HG03469 (cell line): ENCODE measurements around the gene PDE4D.
"Not testable (repeated sequence)": the region's sequence is repeated elsewhere in the genome, so short reads cannot be mapped to it uniquely, and the experiment has no call there.

Experiments
- ATAC-seq: cut with Tn5 transposase; IDR thresholded peaks from one replicate; pipeline ENCODE4 v1.9.1; 2021; ENCODE audit warnings: mild to moderate bottlenecking, moderate library complexity, moderate number of reproducible peaks; ENCODE audit not compliant: unreplicated experiment

The PDE4D gene

GRCh38 chr5:59800347-59800893, 93.1 kb downstream of the PDE4D start:
- ATAC-seq, result no peak

- ATAC-seq, result peak; percentile 33
Observed at GRCh38 chr5:59799668-59800346, 93.7 kb downstream of the PDE4D start.

DNA sequence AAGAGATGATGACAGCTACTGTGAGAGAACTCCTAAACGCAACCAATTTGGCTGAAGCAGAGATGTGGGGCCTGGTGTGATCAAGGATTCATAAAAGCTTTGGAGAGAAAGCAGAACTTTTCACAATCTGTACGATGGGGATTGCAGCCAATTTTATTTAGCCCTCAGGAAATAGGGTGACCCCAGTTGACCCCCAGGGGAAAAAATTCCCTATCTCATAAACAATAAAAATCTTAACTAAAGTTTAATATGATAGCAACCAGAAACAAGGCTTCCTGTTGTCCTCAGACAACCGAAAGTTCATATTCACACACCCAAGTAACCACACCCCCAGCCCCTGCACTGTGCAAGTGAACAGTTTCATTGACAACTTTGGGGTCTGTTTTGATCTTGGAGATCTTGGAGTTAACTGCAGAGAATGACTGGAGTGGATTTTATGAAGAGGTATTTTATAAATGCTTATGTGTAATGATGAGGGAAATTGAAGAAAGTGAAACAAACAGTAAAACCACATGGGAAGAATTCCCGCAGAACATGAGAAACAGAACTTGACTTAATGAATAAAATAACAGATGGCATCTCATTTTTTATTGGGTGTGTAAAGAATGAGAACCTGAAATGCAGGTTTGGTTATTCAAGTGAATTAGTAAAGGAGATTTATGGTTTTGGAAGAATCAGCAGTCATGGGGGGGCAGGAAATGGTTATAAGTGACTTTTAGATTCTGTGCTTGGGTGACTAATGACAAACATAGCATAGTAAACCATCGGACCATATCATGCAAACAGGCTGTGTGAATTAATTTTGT, 94.5 kb downstream of the PDE4D start:
- ATAC-seq, result peak; percentile 57

- ATAC-seq, result no peak
Observed at GRCh38 chr5:59795141-59795540, 98.4 kb downstream of the PDE4D start.

GRCh38 chr5:59792983-59793585, 100.4 kb downstream of the PDE4D start:
- ATAC-seq, result no peak

DNA sequence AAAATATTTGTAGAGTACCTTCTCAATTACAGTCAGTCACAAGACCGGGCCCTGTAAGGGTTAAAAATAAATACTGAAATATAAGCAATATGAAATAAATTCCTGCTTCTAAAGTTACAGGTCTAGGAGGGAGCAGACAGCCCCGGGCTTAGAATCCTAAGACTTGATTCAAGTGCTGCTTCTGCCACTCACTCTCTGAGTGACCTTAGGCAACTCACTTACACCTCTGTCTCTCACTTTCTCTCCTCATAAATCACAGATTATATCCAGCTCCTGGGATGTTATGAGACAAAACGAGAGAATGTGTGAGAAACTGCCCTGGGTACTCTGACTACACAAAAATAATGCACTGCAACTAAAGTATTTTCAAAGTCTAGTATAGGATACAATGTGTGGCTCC, 101.9 kb downstream of the PDE4D start:
- ATAC-seq, result no peak

GRCh38 chr5:59790776-59791475, 102.6 kb downstream of the PDE4D start:
- no peak for ATAC-seq

GRCh38 chr5:59790376-59790775, 103.2 kb downstream of the PDE4D start:
- ATAC-seq, result peak; percentile 62

DNA sequence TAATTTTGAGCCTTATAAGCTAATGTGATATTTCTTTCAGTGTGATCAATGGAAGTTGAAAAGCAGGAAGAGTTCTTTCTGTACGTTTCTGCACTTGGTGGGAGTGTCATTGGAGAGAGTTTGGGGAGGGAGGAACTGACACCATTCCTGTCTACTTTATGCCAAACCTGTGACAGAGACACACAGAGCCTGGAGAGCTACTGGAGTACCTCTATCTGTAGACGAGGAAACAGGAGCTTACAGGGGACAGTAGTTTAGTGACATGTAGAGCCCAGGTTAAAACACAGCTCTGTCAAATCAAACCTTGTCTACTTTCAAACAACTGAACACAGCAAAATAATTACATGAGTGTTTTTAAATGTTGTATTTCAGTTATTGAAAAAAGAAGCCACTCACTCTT, 103.6 kb downstream of the PDE4D start:
- ATAC-seq, result no peak

GRCh38 chr5:59789197-59789596, 104.3 kb downstream of the PDE4D start:
- ATAC-seq, result no peak

DNA sequence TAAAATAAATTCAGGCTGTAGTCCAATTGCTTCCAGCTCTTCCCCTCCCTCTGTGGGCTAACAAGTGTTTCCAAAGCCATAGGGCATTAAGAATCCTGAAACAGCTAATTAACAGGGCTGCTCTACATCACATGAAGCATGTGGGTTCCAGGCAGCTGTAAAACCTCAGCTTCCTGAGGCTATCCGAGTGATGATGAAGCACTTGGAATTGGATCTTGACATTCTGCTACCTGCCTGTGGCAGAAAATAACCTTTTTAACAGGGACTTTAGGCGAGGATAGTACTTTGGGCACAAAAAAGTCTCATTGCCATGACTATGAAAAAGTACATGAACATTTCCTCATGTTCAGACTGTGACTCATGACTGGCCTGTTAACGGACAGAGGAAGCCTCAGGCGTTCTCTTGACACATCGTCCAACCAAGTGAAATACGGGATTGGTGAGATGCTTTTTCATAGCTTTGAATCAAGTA, 107.2 kb downstream of the PDE4D start:
- no peak for ATAC-seq

DNA sequence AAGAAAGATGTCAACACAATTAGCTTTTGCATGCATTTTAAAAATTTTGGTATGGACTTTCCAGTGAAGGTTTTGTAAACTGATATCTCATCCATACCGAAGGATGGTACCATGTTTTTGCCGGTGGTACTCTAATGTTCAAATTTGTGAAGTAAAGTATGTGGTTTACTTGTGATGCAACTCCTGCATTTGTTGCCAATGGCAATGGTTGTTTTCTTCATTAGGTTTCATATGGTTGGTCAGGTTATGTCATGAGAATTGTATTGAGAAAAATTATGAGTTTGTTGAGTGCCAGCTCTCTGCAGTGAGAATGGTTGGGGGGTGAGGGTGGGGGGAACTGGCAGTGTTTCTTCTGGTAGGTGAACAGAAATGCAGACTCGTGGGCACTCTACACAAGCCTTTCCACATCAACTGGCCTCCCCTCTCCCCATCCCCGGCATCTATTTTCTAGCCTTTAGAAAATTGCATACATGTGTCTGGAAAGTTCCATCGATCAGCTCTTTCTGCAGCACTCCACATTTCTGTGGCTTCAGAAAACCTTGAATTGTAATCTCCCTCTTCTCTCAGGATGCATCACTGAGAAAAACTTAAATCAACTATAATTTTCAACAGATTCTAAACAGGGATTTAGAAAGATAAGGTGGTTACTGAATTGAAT, 107.7 kb downstream of the PDE4D start:
- no peak for ATAC-seq

- ATAC-seq, result not testable (repeated sequence)
Observed at GRCh38 chr5:59784708-59785107, 108.8 kb downstream of the PDE4D start.

- ATAC-seq, result no peak
Observed at GRCh38 chr5:59783264-59783663, 110.3 kb downstream of the PDE4D start.

- ATAC-seq, result no peak
Observed at GRCh38 chr5:59782856-59783255, 110.7 kb downstream of the PDE4D start.

DNA sequence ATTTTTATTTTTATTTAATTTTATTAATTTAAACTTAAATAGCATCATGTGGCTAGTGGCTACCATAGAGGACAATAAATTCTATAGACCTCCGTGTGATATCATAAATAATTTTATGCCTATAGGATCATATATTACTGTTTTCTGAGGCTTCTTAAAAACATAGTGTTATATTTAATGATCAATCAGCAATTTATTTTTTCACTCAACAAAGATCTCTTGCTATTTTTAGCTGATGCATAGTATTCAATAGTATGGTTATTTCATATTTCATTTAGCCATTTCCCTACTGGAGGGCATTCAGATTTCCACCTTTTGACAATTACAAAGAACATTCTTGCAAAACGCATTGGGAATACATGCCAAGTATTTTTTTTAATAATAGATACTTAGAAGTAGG, 114.1 kb downstream of the PDE4D start:
- ATAC-seq, result no peak

- ATAC-seq, result no peak
Observed at GRCh38 chr5:59777028-59777427, 116.5 kb downstream of the PDE4D start.

DNA sequence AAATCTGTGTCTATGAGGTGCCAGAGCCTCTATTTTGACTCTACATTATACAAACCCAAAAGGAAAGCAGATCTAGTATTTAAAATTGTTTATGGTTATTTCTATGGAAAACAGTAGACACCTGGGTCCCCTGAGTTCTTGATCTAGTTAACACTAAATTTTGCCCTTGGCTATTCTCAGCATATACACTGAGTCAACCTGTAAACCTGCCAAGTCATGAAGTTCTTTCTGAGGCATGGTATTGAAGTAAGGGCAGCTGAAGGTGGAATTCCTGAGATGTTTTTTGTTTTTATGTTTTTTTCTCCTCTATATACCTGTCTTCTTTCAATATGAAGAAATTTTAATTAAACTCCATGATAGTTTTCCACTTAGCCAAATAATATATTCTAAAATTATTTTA, 120.2 kb downstream of the PDE4D start:
- no peak for ATAC-seq

GRCh38 chr5:59772757-59773156, 120.8 kb downstream of the PDE4D start:
- no peak for ATAC-seq

- ATAC-seq, result no peak
Observed at GRCh38 chr5:59772206-59772605, 121.3 kb downstream of the PDE4D start.
